OCI-LY1 (cell line): Measurements from ENCODE around the gene CLRN1.
"Not testable (repeated sequence)": the region's sequence is repeated elsewhere in the genome, so short reads cannot be mapped to it uniquely, and the experiment has no call there.

Source experiments
- H2AFZ ChIP-seq: fragments of 200-600 bp; sonication (generic), shearing (Covaris generic); 2 replicates; pipeline ENCODE4 v1.6.0; 2014; ENCODE audit warnings: antibody characterized with exemption, mild to moderate bottlenecking, low read length
- H3F3A ChIP-seq: fragments of 200-600 bp; sonication (generic), shearing (Covaris generic); 2 replicates; pipeline ENCODE4 v1.6.0; 2014; ENCODE audit warnings: mild to moderate bottlenecking, antibody characterized with exemption, low read length, moderate library complexity; ENCODE audit not compliant: insufficient read depth
- H3K27ac ChIP-seq: fragments of 200-600 bp; sonication (generic); 2 replicates; pipeline ENCODE4 v1.5.1; 2014; ENCODE audit warnings: low read length, mixed run types, mild to moderate bottlenecking, low read depth; ENCODE audit not compliant: poor library complexity, severe bottlenecking
- H3K27me3 ChIP-seq: fragments of 200-600 bp; sonication (generic); 2 replicates; pipeline ENCODE4 v1.6.0; 2014; ENCODE audit warnings: antibody characterized with exemption, mild to moderate bottlenecking, low read length, moderate library complexity; ENCODE audit not compliant: insufficient read depth
- H3K36me3 ChIP-seq: fragments of 200-600 bp; sonication (generic); 2 replicates; pipeline ENCODE4 v1.6.1; 2014; ENCODE audit warnings: mild to moderate bottlenecking, antibody characterized with exemption, low read length, moderate library complexity, mixed read lengths; ENCODE audit not compliant: insufficient read depth
- H3K4me1 ChIP-seq: fragments of 200-600 bp; sonication (generic); 2 replicates; pipeline ENCODE4 v1.5.1; 2014; ENCODE audit warnings: mild to moderate bottlenecking, low read length, moderate library complexity; ENCODE audit not compliant: insufficient read depth, severe bottlenecking
- H3K4me2 ChIP-seq: fragments of 200-600 bp; sonication (generic), shearing (Covaris generic); 2 replicates; pipeline ENCODE4 v1.6.1; 2014; ENCODE audit warnings: low read length
- H3K4me3 ChIP-seq: fragments of 200-600 bp; sonication (generic); 2 replicates; pipeline ENCODE4 v1.5.1; 2014; ENCODE audit warnings: low read length, low read depth, mild to moderate bottlenecking, mixed read lengths; ENCODE audit not compliant: poor library complexity, severe bottlenecking
- H3K79me2 ChIP-seq: fragments of 200-600 bp; shearing (Covaris generic); 2 replicates; pipeline ENCODE4 v1.6.1; 2016; ENCODE audit warnings: mixed run types, low read length, mixed read lengths; ENCODE audit not compliant: insufficient read depth
- H3K9ac ChIP-seq: fragments of 200-600 bp; sonication (generic), shearing (Covaris generic); 2 replicates; pipeline ENCODE4 v1.6.1; 2014; ENCODE audit warnings: mild to moderate bottlenecking, low read length, mixed read lengths
- H3K9me2 ChIP-seq: fragments of 200-600 bp; sonication (generic), shearing (Covaris generic); 2 replicates; pipeline ENCODE4 v1.6.1; 2014; ENCODE audit warnings: low read depth, mild to moderate bottlenecking, low read length, mixed read lengths
- H3K9me3 ChIP-seq: fragments of 200-600 bp; shearing (Covaris generic); 2 replicates; pipeline ENCODE4 v1.6.1; 2014; ENCODE audit warnings: low read length, mixed read lengths
- H4K20me1 ChIP-seq: fragments of 200-600 bp; sonication (generic), shearing (Covaris generic); 2 replicates; pipeline ENCODE4 v1.6.0; 2016; ENCODE audit warnings: mild to moderate bottlenecking, low read length; ENCODE audit not compliant: insufficient read depth
- CTCF ChIP-seq: fragments of 200-600 bp; sonication (generic), shearing (Covaris generic); IDR thresholded peaks from 2 replicates; pipeline ENCODE4 v1.5.1; 2017; ENCODE audit warnings: mild to moderate bottlenecking, antibody characterized with exemption, low read length, moderate library complexity, mixed read lengths
- EZH2 ChIP-seq: fragments of 200-600 bp; sonication (generic), shearing (Covaris generic); IDR thresholded peaks from 2 replicates; pipeline ENCODE4 v1.8.0; 2017; ENCODE audit warnings: borderline replicate concordance, mixed run types, mild to moderate bottlenecking, antibody characterized with exemption, low read length, moderate library complexity, mixed read lengths

The CLRN1 gene

GRCh38 chr3:150989208-150989607, 16.7 kb upstream of the CLRN1 start:
- H2AFZ ChIP-seq, result no peak overlapping the region
- no peak overlapping the region for H3K4me3 ChIP-seq
- H3K4me1 ChIP-seq, result no peaks in the 10 kb centered on the region

GRCh38 chr3:150988395-150988794, 15.9 kb upstream of the CLRN1 start:
- H3K9ac ChIP-seq, H3K9me2 ChIP-seq, H3K27me3 ChIP-seq, H3K4me3 ChIP-seq, H3K4me1 ChIP-seq, H3K4me2 ChIP-seq, H2AFZ ChIP-seq, H3F3A ChIP-seq, H3K36me3 ChIP-seq, H3K9me3 ChIP-seq, H3K79me2 ChIP-seq, H4K20me1 ChIP-seq, H3K27ac ChIP-seq: not testable (repeated sequence)

More at GRCh38 chr3:150989208-150989607, 16.7 kb upstream of the CLRN1 start:
- Histone ChIP-seq H3K27ac (no peak overlapping the region), H3K9me2 (no peaks in the 10 kb centered on the region), H3K9me3 (no peaks in the 10 kb centered on the region), H3K79me2 (no peaks in the 10 kb centered on the region), H4K20me1 (no peaks in the 10 kb centered on the region), H3K9ac (no peak overlapping the region), H3K36me3 (no peaks in the 10 kb centered on the region), H3F3A (no peaks in the 10 kb centered on the region), H3K4me2 (no peak overlapping the region), H3K27me3 (no peaks in the 10 kb centered on the region)
- no peak for TF ChIP-seq CTCF
- no peak for TF ChIP-seq EZH2

GRCh38 chr3:150985711-150986110, 13.2 kb upstream of the CLRN1 start:
- H3K4me3 ChIP-seq, result no peak overlapping the region
- H3K27ac ChIP-seq, result no peak overlapping the region
- no peak overlapping the region for H2AFZ ChIP-seq
- H3K79me2 ChIP-seq, result no peaks in the 10 kb centered on the region
- no peaks in the 10 kb centered on the region for H3K9me3 ChIP-seq
- H3K27me3 ChIP-seq, result no peaks in the 10 kb centered on the region
- no peaks in the 10 kb centered on the region for H3K9me2 ChIP-seq
- H3F3A ChIP-seq, result no peaks in the 10 kb centered on the region
- no peaks in the 10 kb centered on the region for H3K36me3 ChIP-seq
- H4K20me1 ChIP-seq, result no peaks in the 10 kb centered on the region
- H3K9ac ChIP-seq, result no peak overlapping the region
- H3K4me2 ChIP-seq, result no peak overlapping the region
- TF ChIP-seq CTCF, result no peak
- TF ChIP-seq EZH2, result no peak
- no peaks in the 10 kb centered on the region for H3K4me1 ChIP-seq

GRCh38 chr3:150984066-150984465, 11.5 kb upstream of the CLRN1 start:
- H3F3A ChIP-seq, result no peaks in the 10 kb centered on the region
- H4K20me1 ChIP-seq, result no peaks in the 10 kb centered on the region
- no peaks in the 10 kb centered on the region for H3K4me1 ChIP-seq
- no peak overlapping the region for H2AFZ ChIP-seq
- no peaks in the 10 kb centered on the region for H3K9me2 ChIP-seq
- H3K4me3 ChIP-seq, result no peak overlapping the region
- H3K9ac ChIP-seq, result no peak overlapping the region
- TF ChIP-seq CTCF (no peak), EZH2 (no peak)
- no peaks in the 10 kb centered on the region for H3K79me2 ChIP-seq
- H3K27me3 ChIP-seq, result peaks cover 4% of the 10 kb centered on the region; the same call in 1 of the 2 replicates
- no peaks in the 10 kb centered on the region for H3K9me3 ChIP-seq
- H3K36me3 ChIP-seq, result no peaks in the 10 kb centered on the region
- H3K27ac ChIP-seq, result no peak overlapping the region
- H3K4me2 ChIP-seq, result no peak overlapping the region
